Stimulated activated CD4-positive, alpha-beta T cell treated with anti-CD3 and anti-CD28 coated beads, Interleukin-4, amount 100 ng/mL, for 4 hours (primary cell): ENCODE results near the gene ATP5IF1.
A peak's percentile ranks its signal among the peaks of the same experiment; 100 is the strongest.

Experiments used
- DNase-seq, 2 experiments: peaks; one replicate each; pipeline ENCODE4 v3.0.0-alpha.2; 2020

Gene ATP5IF1

DNA sequence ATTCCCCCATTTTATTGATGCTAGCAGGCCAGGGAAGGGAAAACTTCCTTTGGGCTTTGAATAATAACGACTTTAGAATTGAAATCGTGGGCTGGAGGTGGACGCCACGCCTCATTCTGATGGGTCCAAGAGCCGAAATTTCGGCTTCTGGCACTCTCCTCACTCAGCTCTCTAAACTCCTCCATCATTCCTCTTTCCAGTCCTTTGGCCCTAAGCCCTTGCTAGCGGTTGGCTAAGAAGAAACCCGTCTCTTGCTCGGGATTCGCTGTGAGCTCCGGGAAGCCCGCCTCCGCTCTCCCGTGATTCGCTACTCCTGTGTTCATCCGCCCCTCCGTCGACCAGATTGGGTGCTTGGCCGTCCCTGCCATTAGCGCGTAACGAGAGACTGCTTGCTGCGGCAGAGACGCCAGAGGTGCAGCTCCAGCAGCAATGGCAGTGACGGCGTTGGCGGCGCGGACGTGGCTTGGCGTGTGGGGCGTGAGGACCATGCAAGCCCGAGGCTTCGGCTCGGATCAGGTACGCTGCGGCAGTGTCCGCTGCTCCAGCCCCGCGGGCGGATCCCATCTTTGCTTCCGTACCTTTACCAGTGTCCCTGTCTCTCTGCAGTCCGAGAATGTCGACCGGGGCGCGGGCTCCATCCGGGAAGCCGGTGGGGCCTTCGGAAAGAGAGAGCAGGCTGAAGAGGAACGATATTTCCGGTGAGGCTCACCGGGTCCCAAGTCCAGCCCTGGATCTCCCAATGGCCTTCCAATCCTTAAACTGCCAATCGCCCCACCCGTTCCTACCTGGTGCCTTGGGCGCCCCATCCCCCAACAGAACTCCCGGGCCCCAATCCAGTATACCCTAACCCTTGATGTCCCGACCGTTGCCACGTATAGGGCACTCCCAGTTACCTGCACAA lies at the start of gene ATP5IF1:
Gene ATP5IF1, plus strand, starts transcription at position 370 of the 901 bp plus-strand sequence. Its CDS starts 60 bp downstream, at position 430.
- peak; percentile 89 to 94 for DNase-seq

DNA sequence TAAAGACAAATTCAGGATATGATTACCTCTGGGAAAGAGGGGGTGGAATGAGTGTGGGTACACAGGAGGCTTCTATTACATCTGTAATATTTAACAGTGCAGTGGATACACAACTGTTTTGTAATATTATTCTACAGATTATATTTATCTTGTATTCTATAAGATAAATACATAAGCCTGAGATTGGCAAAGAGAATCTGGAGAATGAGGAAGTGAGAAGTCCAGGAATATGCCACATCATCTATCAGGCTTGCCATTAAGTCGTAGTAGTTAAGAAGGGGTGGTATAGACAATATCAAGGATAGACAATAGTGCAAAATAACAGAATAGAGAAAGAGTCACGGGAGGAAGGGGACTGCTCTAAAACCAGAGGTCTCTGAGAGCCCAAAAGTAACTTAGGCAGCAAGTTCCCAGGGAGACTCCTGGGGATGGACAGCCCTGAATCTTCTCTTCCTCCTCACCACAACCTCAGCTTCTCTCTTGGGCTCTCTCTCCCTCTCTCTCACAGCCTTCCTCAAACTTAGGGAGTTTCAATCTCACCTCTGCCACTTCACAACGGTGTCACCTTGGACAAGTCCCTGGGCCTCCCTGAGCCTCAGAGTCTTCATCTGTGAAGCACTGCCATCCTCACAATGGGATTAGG lies 45.5 kb upstream of the ATP5IF1 start:
- DNase-seq = no peak

DNA sequence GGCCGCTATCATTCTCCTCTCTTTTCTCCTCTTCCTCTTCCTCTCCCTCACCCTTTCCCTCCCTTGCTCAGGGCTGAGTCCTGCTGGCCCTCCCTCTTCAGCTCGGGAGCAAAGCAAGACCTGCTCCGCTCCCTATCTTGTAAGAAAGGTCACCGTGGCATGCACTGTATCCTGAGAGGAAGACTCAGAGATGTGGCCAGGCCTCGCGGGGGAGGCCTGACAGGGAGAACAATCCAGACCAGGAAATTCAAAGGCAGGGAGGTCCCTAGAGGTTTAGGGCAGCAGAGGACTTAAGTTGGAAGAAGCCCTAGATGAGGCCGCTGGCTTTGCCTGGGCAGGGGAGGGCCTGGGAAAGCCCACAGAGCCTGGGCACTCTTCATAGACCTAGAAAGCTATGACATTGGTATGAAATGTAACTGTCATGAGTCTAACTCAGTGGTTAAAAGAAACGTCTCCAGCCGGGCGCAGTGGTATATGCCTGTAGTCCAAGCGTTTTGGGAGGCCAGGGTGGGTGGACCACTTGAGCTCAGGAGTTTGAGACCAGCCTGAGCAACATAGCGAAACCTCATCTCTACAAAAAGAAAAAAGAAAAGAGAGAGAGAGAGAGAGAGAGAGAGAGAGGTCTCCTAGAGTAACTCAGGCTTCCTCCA lies 44.8 kb upstream of the ATP5IF1 start:
- DNase-seq = no peak

DNA sequence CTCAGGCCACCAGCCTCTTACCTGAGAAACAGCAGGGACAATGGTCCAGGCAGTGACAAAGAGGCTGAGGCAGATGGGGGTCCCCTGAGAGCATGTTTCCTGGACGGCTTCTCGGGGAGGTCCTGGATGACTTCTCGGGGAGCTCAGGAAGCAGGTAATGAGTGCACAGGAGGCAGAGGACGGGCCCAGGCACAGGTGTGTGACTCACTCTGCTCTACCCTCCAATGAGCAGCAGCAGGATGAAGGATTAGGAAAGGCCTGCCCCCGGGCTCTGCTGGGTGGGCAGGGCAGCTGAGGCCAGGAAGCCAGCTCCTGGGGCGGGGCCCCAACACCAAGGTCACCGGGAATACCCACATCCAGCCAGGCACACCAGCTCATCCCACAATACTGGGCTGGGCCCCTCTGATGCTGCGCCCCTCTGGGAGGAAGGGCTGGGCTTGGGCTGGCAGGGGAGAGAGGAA lies 42.2 kb upstream of the ATP5IF1 start:
- DNase-seq = no peak

GRCh38 chr1:28194326-28195035 lies 41.4 kb upstream of the ATP5IF1 start:
- no peak for DNase-seq

DNA sequence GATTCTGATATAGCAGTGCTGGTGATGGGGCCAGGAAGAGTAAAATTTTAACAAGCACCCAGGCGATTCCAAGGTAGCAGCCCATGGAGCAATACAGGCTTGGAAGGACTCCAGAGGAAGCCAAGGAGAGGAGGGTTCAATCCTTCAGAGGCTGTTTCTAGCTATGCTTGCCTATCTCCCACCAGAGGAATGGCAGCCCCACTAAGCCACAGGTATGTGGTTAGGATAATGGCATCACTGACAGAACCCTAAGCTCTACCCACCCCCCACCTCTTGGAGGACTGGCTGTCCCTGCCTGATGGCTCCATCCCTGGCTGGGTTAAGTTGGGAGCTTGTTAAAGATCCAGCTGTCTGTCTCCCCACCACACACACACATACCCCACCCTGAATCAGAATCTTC lies 40.1 kb upstream of the ATP5IF1 start:
- DNase-seq = no peak

DNA sequence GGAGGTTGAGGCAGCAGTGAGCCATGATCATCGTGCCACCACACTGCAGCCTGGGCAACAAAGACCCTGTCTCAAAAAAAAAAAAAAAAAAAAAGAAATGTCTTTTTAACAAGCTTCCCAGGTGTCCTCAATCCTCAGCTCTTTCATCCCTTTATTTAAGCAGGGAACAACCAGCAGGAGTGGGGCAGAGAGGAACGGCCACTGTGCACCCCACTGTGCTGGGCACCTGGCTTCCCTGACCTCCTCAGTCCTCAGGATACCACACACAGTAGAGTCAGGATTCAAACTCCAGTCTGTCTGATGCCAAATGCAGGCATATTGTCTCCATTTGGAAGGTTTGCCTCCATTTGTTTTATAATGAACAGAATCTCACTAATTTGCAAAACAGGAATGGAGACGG lies 39.6 kb upstream of the ATP5IF1 start:
- DNase-seq = no peak

DNA sequence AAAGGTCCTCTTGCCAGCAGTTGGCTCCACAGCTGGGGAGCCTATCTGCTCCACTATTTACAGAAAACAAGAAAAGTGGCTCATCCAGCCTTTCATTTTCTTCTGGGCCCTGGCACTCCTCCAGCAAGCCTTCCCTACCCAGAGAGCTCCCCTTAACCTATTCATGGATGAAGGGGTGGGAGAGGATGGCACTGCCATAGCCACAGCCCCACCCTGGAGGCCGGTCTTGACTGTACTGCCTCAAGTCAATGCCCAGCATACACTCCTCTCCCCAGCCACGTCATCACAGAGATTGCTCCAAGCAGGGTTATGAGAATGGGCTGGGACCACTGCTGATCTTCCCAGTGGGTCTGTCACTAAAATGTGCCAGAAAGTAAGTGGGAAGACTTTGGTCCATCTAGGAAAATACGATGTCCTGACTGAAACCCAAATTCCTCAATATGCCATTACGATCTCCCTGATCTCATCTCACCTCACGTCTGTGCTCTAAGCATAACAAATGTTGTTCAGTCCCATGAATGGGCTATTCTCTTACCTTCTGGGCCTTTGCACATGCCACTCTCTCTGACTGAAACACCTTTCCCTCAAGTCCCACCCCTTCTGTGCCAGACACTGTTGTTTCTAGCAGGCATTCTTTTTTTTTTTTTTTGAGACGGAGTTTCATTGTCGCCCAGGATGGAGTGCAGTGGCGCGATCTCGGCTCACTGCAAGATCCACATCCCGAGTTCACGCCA lies 38.1 kb upstream of the ATP5IF1 start:
- DNase-seq = no peak

GRCh38 chr1:28199328-28200233 lies 36.3 kb upstream of the ATP5IF1 start:
- peak; percentile 14 to 28 for DNase-seq

DNA sequence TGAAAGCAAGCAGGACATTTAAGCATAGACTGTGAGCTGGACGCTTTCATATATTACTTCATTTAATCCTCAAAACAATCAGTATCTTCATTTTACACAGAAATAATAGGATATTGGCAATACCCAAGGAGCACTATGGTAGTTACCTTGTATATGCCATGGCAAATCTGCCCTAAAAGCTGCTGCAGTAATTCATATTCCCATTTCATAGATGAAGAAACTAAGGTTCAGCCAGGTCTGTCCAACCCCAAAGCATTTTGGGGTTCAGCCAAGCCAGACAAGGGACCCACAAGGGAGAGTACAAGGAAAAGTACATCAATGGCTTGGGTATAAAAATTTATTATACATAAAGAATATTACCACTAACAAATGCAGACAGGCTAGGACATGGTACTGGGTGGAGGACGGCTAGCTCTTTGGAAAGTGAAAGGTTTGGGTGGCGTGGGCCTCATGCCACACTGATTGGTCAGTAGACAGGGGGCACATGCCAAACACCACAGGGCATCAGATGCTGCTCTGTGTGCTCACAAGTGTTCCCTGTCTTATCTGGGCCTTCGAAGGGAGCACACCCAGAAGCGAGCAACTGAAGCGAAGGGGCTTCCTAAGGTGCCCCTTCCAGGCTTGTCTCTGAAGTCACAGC lies 35.6 kb upstream of the ATP5IF1 start:
- no peak for DNase-seq

GRCh38 chr1:28205243-28205642 lies 30.7 kb upstream of the ATP5IF1 start:
- DNase-seq = no peak

DNA sequence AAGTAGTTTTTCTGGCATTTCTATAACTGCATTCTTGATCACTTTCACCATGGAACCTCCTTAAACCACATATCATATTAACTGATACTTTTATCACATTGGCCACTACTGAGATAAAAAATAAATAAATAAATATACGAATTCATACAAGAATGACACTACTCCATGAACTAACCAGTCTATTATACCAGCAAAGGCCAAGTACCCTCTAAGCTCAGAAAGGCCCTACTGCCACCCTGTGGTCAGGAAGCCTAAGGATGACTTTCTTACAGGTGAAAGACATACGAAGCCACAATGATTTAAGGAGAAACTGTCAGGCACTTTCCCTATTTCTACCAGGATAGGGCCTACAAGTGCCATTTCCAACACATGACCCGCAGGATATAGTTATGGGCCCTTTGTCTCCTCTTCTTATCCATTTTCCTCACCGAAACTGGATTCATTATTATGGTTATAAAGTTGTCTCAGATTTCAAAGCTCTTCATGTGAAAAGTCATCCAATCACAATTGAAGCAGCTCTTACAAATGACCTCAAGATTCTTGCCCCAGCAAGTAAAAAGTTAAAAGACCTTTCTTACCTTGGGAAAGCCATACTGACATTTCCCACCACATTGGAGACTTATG lies 27.0 kb upstream of the ATP5IF1 start:
- DNase-seq = peak; percentile 32 to 51

- no peak for DNase-seq
Measured at GRCh38 chr1:28209700-28210099, 26.2 kb upstream of the ATP5IF1 start.

DNA sequence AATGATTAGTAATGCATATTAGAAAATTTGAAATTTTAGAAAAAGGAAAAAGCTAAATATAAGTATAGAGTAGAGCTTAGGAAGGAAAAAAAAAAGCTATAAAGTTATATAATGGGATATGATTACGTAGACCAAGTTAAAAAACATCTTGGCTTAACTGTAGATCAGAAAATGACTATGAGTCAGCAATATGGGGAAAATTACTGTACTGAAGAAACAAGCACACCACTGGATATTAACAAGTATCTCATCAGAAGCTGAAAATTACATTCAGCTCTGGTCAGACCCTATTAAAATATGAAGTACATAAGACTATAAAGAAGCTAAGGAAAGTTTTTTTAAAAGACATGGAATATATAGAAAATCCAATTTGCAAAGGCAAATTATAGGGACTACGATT lies 22.6 kb upstream of the ATP5IF1 start:
- DNase-seq = no peak

DNA sequence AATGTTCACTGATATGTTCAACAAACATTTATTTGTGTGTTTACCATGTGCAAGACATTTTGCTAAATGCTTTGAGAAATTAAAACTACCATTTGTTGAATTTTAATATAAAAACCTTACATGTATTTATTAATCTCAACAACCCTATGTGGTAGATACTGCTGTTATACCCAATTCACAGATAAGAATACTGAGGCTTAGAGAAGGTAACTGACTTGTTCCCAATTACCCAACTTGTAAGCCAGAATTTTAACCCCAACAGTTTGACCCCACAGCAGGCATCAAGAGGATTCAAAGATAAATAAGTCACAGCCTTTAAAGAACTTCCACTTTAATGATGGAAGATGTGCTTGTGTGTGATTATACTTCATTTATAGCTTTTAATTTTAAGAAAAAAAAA lies 6.8 kb upstream of the ATP5IF1 start:
- no peak for DNase-seq

DNA sequence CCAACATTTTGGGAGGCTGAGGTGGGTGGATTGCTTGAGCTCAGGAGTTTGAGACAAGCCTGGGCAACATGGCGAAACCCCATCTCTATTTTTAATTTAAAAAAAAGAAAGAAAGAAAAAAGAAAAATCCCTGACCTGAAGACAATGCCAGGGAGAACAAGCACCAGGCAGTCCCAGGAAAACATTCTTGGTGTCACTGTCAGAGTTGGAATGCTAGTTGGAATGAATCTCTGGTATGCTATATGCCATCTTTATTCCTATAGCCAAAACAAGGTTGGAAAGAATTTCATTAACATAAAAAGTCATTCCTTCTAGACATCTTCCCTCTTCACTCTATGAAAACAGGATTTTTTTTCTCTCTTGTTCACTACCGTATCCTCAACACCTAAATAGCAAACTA lies 5.9 kb upstream of the ATP5IF1 start:
- DNase-seq = no peak

DNA sequence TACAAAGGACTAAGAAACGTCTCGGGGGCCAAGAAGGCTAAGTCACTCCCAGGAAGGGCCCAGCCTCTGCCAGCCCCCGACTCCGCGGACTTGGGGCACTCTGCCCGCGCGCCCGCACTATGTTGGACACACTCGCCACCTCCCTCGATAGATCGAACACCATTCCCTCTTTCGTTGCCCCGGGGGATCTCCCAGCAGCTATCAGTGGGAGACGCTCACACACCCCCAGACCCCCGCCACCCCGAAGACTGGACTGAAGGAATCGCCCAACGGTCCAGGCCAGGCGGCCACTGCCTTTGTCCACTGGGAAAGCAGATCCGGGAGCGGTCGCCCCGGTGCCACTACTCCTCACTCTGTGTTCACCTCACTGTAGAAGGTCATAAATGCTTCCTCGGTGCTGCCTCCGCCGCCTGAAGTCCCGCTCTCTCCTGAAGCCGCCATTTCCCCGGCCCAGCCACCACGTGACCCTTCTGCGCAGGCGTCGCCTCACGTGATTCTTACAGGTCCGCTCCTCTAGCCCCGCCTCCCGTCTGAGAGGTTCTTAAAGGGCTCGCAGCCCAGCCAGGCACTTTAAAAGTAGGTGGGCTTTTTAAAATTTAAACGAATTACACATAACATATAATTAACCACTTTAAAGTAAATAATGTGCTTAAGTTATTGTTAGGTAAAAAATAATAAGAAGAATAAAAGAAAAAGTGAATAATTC lies 3.2 kb upstream of the ATP5IF1 start, which contains the start of gene DNAJC8:
Gene DNAJC8, minus strand, starts transcription at position 472 of the 706 bp plus-strand sequence. Its CDS starts 31 bp downstream, at position 441.
- peak; percentile 94 to 95 for DNase-seq

GRCh38 chr1:28233264-28233606 lies 2.7 kb upstream of the ATP5IF1 start:
- DNase-seq = no peak

GRCh38 chr1:28236656-28237322 lies 865 bp downstream of the ATP5IF1 start:
- no peak for DNase-seq
